HUES64 (cell line): ENCODE measurements around the gene B4GALNT2.
"Not testable (repeated sequence)": the region's sequence is repeated elsewhere in the genome, so short reads cannot be mapped to it uniquely, and the experiment has no call there.

ENCODE experiments used
- H3K27ac ChIP-seq: 2 replicates; pipeline ENCODE4 v1.7.0; 2013; ENCODE audit warnings: low read depth, low read length, inconsistent platforms
- H3K27me3 ChIP-seq: 2 replicates; pipeline ENCODE4 v1.6.1; 2013; ENCODE audit warnings: mild to moderate bottlenecking, low read length; ENCODE audit not compliant: insufficient read depth
- H3K36me3 ChIP-seq: 2 replicates; pipeline ENCODE4 v1.6.1; 2013; ENCODE audit warnings: mild to moderate bottlenecking, low read length; ENCODE audit not compliant: insufficient read depth
- H3K4me1 ChIP-seq: 2 replicates; pipeline ENCODE4 v1.6.1; 2013; ENCODE audit warnings: mild to moderate bottlenecking, low read length, moderate library complexity; ENCODE audit not compliant: insufficient read depth
- H3K4me3 ChIP-seq: 2 replicates; pipeline ENCODE4 v1.5.1; 2013; ENCODE audit warnings: mild to moderate bottlenecking, low read length, moderate library complexity
- H3K9ac ChIP-seq: 2 replicates; pipeline ENCODE4 v1.6.1; 2013; ENCODE audit warnings: mild to moderate bottlenecking, low read depth, low read length
- H3K9me3 ChIP-seq: 2 replicates; pipeline ENCODE4 v1.6.1; 2013; ENCODE audit warnings: low read depth, low read length; ENCODE audit not compliant: insufficient read depth
- WGBS: fragments of 150-250, 120-280 bp; methylation state at CpG from one replicate; pipeline ENCODE4 v1.1.7; 2013; ENCODE audit warnings: missing lambda C conversion rate; 5-methylcytosine and 5-hydroxymethylcytosine counted together

The B4GALNT2 gene

GRCh38 chr17:49183801-49184200 lies 51.2 kb downstream of the B4GALNT2 start:
- Histone ChIP-seq H3K27me3 (no peaks in the 10 kb centered on the region), H3K9me3 (peaks cover 15% of the 10 kb centered on the region; the same call in 1 of the 2 replicates), H3K4me3 (no peak overlapping the region), H3K4me1 (no peaks in the 10 kb centered on the region), H3K27ac (no peak overlapping the region), H3K36me3 (no peaks in the 10 kb centered on the region), H3K9ac (no peak overlapping the region)
- WGBS, result 94% methylated on average over 7 of the region's 7 CpGs

GRCh38 chr17:49184522-49184921 lies 52.0 kb downstream of the B4GALNT2 start:
- peaks cover 15% of the 10 kb centered on the region; the same call in 1 of the 2 replicates for H3K9me3 ChIP-seq
- not testable (repeated sequence) for H3K9ac ChIP-seq, H3K36me3 ChIP-seq, H3K27me3 ChIP-seq, H3K4me1 ChIP-seq, H3K4me3 ChIP-seq, H3K27ac ChIP-seq

GRCh38 chr17:49185381-49185780 lies 52.8 kb downstream of the B4GALNT2 start:
- not testable (repeated sequence) for H3K27me3 ChIP-seq, H3K4me3 ChIP-seq, H3K9ac ChIP-seq, H3K27ac ChIP-seq, H3K36me3 ChIP-seq, H3K4me1 ChIP-seq
- H3K9me3 ChIP-seq, result peaks cover 15% of the 10 kb centered on the region; the same call in 1 of the 2 replicates
- 77% methylated on average over 1 of the region's 1 CpG for WGBS

GRCh38 chr17:49187301-49187700 lies 54.7 kb downstream of the B4GALNT2 start:
- Histone ChIP-seq H3K36me3 (no peaks in the 10 kb centered on the region), H3K27ac (no peak overlapping the region), H3K9me3 (peaks cover 15% of the 10 kb centered on the region; the same call in 1 of the 2 replicates), H3K27me3 (no peaks in the 10 kb centered on the region), H3K4me3 (no peak overlapping the region), H3K4me1 (no peaks in the 10 kb centered on the region), H3K9ac (no peak overlapping the region)
- WGBS, result 97% methylated on average over 1 of the region's 3 CpGs

GRCh38 chr17:49190932-49191331 lies 58.4 kb downstream of the B4GALNT2 start:
- Histone ChIP-seq H3K9ac (no peak overlapping the region), H3K4me3 (peak overlapping the region; percentile 14; the same call in 1 of the 2 replicates), H3K27me3 (no peaks in the 10 kb centered on the region), H3K4me1 (no peaks in the 10 kb centered on the region), H3K36me3 (no peaks in the 10 kb centered on the region), H3K27ac (no peak overlapping the region), H3K9me3 (no peaks in the 10 kb centered on the region)
- 86% methylated on average over 3 of the region's 4 CpGs for WGBS

- H3K27ac ChIP-seq, result peak overlapping the region; percentile 93; the same call in 1 of the 2 replicates
- no peaks in the 10 kb centered on the region for H3K36me3 ChIP-seq
- peak overlapping the region; percentile 93 for H3K9ac ChIP-seq
- no peaks in the 10 kb centered on the region for H3K9me3 ChIP-seq
- H3K27me3 ChIP-seq, result no peaks in the 10 kb centered on the region
- H3K4me3 ChIP-seq, result peak overlapping the region; percentile 89
- H3K4me1 ChIP-seq, result no peaks in the 10 kb centered on the region
- 5% methylated on average over 5 of the region's 8 CpGs for WGBS
Measured at GRCh38 chr17:49191409-49191916, 58.9 kb downstream of the B4GALNT2 start.

- peak overlapping the region; percentile 93 for H3K27ac ChIP-seq
- under 1% methylated on average over 53 of the region's 53 CpGs for WGBS
Measured at GRCh38 chr17:49191917-49192741, 59.6 kb downstream of the B4GALNT2 start.

GRCh38 chr17:49193513-49194296 lies 61.1 kb downstream of the B4GALNT2 start:
- Histone ChIP-seq H3K9me3 (no peaks in the 10 kb centered on the region), H3K4me1 (no peaks in the 10 kb centered on the region), H3K27me3 (no peaks in the 10 kb centered on the region), H3K27ac (no peak overlapping the region), H3K9ac (peak overlapping the region; percentile 27), H3K36me3 (no peaks in the 10 kb centered on the region), H3K4me3 (peak overlapping the region; percentile 89)
- 10% methylated on average over 19 of the region's 21 CpGs for WGBS

More at GRCh38 chr17:49191917-49192741, 59.6 kb downstream of the B4GALNT2 start:
- no peaks in the 10 kb centered on the region for H3K27me3 ChIP-seq
- no peaks in the 10 kb centered on the region for H3K4me1 ChIP-seq
- H3K9me3 ChIP-seq, result no peaks in the 10 kb centered on the region
- peak overlapping the region; percentile 93 for H3K9ac ChIP-seq
- H3K36me3 ChIP-seq, result no peaks in the 10 kb centered on the region
- peak overlapping the region; percentile 89 for H3K4me3 ChIP-seq

- Histone ChIP-seq H3K4me1 (no peaks in the 10 kb centered on the region), H3K9me3 (no peaks in the 10 kb centered on the region), H3K27ac (no peak overlapping the region), H3K4me3 (peak overlapping the region; percentile 89), H3K9ac (no peak overlapping the region), H3K36me3 (no peaks in the 10 kb centered on the region), H3K27me3 (no peaks in the 10 kb centered on the region)
- 72% methylated on average over 3 of the region's 3 CpGs for WGBS
Measured at GRCh38 chr17:49194297-49194607, 61.7 kb downstream of the B4GALNT2 start.

GRCh38 chr17:49195751-49196150 lies 63.2 kb downstream of the B4GALNT2 start:
- no peak overlapping the region for H3K27ac ChIP-seq
- H3K4me1 ChIP-seq, result no peaks in the 10 kb centered on the region
- H3K36me3 ChIP-seq, result no peaks in the 10 kb centered on the region
- no peaks in the 10 kb centered on the region for H3K27me3 ChIP-seq
- H3K9me3 ChIP-seq, result no peaks in the 10 kb centered on the region
- no peak overlapping the region for H3K9ac ChIP-seq
- no peak overlapping the region for H3K4me3 ChIP-seq
- WGBS, result no CpG with 5 or more reads among the region's 4 CpGs

GRCh38 chr17:49196520-49196919 lies 64.0 kb downstream of the B4GALNT2 start:
- Histone ChIP-seq H3K27me3 (no peaks in the 10 kb centered on the region), H3K36me3 (no peaks in the 10 kb centered on the region), H3K4me1 (no peaks in the 10 kb centered on the region), H3K4me3 (no peak overlapping the region), H3K9ac (no peak overlapping the region), H3K27ac (no peak overlapping the region), H3K9me3 (no peaks in the 10 kb centered on the region)
- 78% methylated on average over 2 of the region's 3 CpGs for WGBS
